Measurements from ENCODE around the gene RSRC1.
"Not testable (repeated sequence)": the region's sequence is repeated elsewhere in the genome, so short reads cannot be mapped to it uniquely, and the experiment has no call there.

RSRC1 gene

DNA sequence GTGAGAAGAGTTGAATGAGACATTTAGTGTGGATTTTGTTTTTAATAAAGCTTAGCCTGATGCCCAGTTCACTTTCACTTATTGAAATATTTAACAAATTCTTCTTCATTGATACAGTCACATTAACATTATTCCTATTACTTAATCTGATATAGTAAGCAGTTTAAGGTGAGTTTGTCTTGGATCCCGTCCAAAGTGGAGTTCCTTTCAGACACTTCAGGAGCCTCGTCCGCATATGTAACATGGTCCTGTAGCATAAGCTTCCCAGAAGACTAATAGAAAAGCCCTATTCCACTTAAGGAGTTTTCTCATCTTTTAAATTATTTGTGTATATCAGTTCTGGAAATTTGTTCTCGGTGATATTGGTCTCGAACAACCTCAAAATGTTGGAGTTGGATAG is 421.4 kb downstream of the RSRC1 start:
- no peak for DNase-seq

DNA sequence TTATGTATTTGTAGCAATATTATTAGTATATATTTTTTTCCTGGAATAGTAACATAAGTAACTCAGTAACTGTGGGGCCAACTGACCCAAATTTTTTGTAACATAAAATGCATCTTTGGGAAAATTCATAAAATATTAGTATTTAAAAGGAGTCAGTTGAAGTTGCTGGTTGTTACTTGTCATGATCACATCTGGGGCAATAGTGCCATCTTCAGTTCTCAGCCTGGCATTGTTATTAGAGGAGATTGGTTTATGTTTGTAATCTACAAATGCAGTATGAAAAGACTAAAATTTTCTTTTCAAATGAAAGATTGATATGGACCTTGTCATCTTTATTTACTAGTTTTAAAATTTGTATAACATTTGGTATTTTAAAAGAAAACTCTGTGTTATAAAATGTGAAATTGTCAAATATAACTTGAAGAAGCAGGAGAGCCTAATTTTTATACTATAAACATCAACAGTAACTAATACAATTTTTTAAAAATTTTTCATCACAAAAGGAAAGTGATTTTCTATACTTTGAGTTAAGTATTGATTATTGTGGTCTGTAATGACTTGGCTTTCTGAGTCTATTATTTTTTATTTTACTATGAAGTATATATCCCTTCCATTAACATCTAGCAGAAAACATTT is 422.3 kb downstream of the RSRC1 start:
- ATAC-seq = no peak
- no peak for DNase-seq

More for the DNA sequence above, 421.4 kb downstream of the RSRC1 start:
- no peak for ATAC-seq

GRCh38 chr3:158535918-158536317 is 426.0 kb downstream of the RSRC1 start:
- DNase-seq (no peak), ATAC-seq (no peak)

- DNase-seq (peak; percentile 54), ATAC-seq (no peak)
Measured at GRCh38 chr3:158539414-158540014, 429.6 kb downstream of the RSRC1 start.

DNA sequence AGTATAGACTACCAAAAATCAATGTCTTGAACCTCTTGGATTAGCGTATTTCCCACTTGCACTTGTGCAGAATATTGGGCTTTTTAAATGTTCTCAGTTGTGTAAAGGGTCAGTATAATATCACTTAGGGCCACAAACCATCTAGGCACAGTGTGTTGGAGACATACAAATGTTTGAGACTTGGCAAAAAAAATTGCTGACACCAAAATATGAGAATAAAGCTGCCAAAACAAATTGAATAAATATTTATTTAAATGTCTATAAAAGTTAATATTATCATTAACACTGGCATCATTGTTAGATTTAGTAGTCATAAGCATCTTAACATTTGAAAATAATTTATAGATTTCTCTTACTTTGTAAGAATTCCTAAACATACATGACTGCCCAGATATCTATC is 430.2 kb downstream of the RSRC1 start:
- DNase-seq = no peak
- ATAC-seq = no peak

GRCh38 chr3:158548691-158549090 is 438.8 kb downstream of the RSRC1 start:
- no peak for ATAC-seq
- no peak for DNase-seq

GRCh38 chr3:158549938-158550337 is 440.0 kb downstream of the RSRC1 start:
- not testable (repeated sequence) for ATAC-seq, DNase-seq

- DNase-seq = no peak
- ATAC-seq = no peak
Measured at GRCh38 chr3:158552124-158552523, 442.2 kb downstream of the RSRC1 start.

- peak; percentile 32 for ATAC-seq
Measured at GRCh38 chr3:158559504-158559903, 449.6 kb downstream of the RSRC1 start.

GRCh38 chr3:158560979-158561378 is 451.1 kb downstream of the RSRC1 start:
- no peak for DNase-seq
- no peak for ATAC-seq

More at GRCh38 chr3:158559504-158559903, 449.6 kb downstream of the RSRC1 start:
- no peak for DNase-seq

DNA sequence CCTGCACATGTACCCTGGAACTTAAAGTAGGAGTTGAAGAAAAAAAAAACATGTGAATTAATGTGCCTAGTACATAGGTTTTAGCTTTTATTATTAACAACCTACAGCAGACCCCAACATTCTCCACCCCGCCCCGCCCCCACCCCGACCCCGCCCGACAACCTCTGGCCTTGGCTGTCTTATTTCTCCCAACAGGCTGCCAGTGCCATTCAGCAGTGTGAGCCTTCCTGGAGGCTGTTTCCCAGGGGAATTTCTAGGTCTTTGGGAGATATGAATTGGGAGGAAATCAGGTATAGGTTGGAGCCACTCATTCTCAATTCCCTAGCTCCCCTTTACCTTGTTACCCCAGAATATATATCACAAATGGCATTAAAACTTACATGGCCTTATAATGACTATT is 452.8 kb downstream of the RSRC1 start:
- no peak for DNase-seq
- ATAC-seq = no peak

DNA sequence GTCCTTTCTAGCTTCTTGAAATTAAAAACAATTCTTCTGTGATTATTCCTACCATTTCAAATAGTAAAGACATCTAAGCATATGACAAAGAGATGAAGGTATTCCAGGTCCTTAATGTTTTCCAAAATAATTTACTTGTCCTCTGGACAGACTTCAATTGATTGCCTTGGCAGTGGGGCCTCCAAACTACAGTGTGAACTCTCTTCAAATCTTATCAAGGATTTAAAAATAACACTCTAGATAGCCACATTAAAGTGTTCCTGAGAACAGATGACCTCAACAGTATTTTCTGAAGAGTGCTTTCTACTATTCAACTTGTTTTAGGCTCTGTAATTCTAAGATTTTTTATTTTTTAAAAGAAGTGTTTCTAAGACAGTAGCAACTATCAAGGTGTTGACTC is 453.2 kb downstream of the RSRC1 start:
- DNase-seq (no peak), ATAC-seq (no peak)

DNA sequence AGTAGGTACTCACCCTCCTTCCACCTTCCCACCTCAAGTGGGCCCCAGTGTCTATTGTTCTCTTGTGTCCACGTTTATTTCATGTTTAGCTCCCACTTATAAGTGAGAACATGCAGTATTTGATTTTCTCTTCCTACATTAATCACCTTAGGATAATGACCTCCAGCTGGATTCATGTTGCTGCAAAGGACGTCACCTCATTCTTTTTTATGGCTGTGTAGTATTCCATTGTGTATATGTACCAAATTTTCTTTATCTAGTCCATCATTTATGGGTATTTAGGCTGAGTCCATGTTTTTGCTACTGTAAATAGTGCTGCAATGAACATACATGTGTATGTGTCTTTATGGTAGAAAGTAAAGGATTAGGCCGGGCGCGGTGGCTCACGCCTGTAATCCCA is 455.2 kb downstream of the RSRC1 start:
- ATAC-seq (no peak), DNase-seq (no peak)

DNA sequence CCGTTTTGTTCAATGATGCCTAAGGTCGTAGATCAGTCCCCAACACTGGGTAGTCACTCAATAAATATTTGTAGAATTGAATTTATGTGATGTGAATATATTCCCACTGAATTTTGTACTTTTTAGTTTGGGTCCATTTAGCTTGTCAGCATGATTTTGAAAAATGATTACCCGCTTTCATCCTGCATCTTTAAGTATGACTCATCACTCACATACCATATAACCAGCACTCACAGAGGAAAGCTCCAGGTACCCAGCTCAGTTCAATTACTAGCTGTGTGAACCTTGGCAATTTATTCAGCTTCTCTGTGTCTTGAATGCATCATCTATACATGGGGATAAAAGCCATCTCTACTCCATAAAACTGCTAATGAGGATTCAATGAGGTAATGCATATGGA is 458.9 kb downstream of the RSRC1 start:
- DNase-seq (no peak), ATAC-seq (no peak)

- no peak for ATAC-seq
Measured at GRCh38 chr3:158569794-158570193, 459.9 kb downstream of the RSRC1 start.

GRCh38 chr3:158570999-158571702 is 461.3 kb downstream of the RSRC1 start, which contains the start of gene MLF1:
MLF1 (plus strand) TSS chr3:158571194; CDS start chr3:158571301, 107 bp downstream.
- DNase-seq (peak; percentile 81), ATAC-seq (peak; percentile 98)

More at GRCh38 chr3:158569794-158570193, 459.9 kb downstream of the RSRC1 start:
- no peak for DNase-seq

DNA sequence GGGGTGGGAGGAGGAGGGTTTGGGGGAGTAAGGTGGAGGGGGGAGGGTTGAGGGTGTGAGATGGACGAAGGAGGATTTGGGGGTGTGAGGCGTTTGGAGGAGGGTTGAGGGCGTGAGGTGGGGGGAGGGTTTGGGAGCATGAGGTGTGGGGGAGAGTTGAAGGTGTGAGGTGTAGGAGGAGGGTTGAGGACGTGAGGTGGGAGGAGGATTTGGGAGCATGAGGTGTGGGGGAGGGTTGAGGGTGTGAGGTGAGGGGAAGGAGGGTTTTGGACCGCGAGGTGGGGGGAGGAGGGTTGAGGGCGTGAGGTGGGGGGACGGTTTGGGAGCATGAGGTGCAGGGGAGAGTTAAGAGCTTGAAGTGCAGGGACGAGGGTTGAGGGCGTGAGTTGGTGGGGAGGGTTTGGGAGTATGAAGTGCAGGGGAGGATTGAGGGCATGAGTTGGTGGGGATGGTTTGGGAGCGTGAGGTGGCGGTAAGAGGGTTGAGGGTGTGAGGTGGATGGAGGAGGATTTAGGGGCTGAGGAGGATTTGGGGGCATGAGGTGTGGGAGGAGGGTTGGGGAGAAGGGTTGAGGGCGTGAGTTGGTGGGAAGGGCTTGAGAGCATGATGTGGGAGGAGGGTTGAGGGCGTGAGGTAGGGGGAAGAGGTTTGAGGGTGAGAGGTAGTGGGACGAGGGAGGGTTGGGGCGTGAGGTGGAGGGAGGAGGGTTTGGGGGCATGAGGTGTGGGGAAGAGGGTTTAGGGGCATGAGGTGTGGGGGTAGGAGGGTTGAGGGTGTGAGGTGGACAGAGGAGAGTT is 462.3 kb downstream of the RSRC1 start:
- ATAC-seq (no peak), DNase-seq (no peak)

DNA sequence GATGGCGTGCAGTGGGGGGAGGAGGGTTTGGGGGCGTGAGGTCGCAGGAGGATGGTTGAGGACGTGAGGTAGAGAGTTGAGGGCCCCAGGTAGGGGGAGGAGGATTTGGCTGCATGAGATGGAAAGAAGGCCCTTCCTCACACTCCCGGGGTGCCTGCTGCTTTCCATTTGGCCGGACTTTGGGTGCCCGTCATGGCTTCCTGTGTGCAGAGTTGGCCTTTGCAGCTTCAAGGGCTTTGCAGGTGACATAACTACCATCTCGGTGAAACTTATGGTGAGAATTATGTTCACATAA is 462.8 kb downstream of the RSRC1 start:
- DNase-seq (no peak), ATAC-seq (no peak)

DNA sequence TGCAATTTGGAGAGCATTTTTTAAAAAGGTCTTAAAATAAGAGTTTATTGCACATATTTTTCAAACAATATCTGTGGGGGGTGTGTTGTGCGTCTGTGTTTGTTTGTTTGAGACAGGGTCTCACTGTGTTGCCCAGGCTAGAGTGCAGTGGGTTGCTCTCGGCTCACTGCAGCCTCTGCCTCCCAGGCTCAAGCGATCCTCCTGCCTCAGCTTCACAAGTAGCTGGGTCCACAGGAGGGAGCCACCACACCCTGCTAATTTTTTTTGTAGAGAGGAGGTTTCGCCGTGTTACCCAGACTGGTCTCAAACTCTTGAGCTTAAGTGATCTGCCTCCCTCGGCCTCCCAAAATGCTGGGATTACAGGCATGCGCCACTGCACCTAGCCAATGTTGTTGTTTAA is 463.8 kb downstream of the RSRC1 start:
- DNase-seq (no peak), ATAC-seq (no peak)

DNA sequence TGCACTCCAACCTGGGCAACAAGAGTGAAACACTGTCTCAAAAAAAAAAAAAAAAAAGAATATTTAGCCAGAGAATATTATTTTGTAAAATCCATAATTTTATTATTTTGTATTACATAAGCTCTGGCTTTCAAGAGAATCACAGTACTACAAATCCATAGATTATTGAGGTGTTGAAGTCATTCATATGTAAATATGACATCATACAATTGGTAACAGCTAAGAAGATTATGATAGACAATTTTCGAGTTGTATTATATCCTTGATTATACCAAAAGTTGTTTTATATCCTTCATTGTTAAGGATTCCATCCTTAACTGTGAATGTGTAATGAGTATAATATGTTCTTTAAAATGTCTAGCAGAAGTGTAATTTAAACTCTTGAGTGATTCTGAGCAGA is 464.8 kb downstream of the RSRC1 start:
- ATAC-seq (no peak), DNase-seq (no peak)

- DNase-seq = no peak
- ATAC-seq = no peak
Measured at GRCh38 chr3:158590223-158590622, 480.3 kb downstream of the RSRC1 start.
